Sigmoid colon (tissue), 4 donors: Measurements from ENCODE around the gene MYO19.

Experiments
- EP300 ChIP-seq, 4 donors: sonication (generic); formaldehyde crosslinking; IDR thresholded peaks; one replicate each; pipeline ENCODE4 v1.6.1; 2017; ENCODE audit warnings: antibody characterized with exemption in 4 of 4
- POLR2A ChIP-seq, 2 donors: fragments of 450-650 bp; IDR thresholded peaks; one replicate each; pipeline ENCODE4 v1.6.1; 2016; ENCODE audit warnings: antibody characterized with exemption in 2 of 2, mild to moderate bottlenecking in 2 of 2, moderate library complexity in 2 of 2
- POLR2AphosphoS5 ChIP-seq, 4 donors: sonication (generic); formaldehyde crosslinking; IDR thresholded peaks; one replicate each; pipeline ENCODE4 v1.6.1; 2017; ENCODE audit warnings: antibody characterized with exemption in 4 of 4
- TF ChIP-seq, protein P1 (sequence below), 4 experiments: fragments of 450-650 bp in 3 of 4; fragments of 200-600 bp in 1 of 4; IDR thresholded peaks; one replicate each; pipeline ENCODE4 v1.5.1; 2016 to 2019; ENCODE audit warnings: antibody characterized with exemption in 4 of 4, mild to moderate bottlenecking in 3 of 4, moderate library complexity in 2 of 4

DNA sequence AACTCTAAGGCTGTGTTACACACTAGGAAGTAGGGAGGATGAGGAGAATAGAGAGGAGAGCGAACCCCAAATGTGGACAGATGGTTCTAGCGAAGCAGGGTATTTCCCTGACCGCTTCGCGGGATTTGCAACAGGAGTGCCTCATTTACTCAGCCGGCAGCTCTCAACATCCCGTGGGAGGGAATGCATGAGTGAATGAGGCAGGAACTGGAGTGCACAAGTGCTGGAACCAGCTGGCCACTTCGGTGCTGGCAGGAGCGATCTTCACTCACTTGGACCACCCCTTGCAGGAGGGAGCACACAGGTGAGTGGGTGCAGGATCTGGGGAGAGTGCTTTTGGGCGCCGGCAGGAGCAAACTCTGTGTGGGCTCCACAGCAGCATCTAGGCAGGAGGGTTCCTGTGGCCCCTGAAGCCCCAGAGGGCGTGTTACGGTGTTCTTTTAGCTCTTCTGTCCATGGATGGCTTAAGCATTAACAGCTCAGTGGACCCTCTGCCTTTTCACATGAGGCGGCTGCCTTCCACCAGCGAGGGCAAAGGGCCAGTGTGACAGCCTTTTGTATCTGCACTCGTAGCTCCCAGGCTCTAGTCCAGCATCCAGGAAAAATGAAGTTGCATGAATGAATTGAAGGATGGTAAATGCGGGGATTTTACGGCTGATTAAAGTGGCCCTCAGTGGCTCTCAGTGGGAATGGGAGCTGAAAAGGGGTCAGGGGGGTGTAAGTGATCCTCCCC lies 65.6 kb downstream of the MYO19 start:
- TF ChIP-seq POLR2A (IDR thresholded peaks at IDR 0.05), result no peak
- TF ChIP-seq, protein P1, sequence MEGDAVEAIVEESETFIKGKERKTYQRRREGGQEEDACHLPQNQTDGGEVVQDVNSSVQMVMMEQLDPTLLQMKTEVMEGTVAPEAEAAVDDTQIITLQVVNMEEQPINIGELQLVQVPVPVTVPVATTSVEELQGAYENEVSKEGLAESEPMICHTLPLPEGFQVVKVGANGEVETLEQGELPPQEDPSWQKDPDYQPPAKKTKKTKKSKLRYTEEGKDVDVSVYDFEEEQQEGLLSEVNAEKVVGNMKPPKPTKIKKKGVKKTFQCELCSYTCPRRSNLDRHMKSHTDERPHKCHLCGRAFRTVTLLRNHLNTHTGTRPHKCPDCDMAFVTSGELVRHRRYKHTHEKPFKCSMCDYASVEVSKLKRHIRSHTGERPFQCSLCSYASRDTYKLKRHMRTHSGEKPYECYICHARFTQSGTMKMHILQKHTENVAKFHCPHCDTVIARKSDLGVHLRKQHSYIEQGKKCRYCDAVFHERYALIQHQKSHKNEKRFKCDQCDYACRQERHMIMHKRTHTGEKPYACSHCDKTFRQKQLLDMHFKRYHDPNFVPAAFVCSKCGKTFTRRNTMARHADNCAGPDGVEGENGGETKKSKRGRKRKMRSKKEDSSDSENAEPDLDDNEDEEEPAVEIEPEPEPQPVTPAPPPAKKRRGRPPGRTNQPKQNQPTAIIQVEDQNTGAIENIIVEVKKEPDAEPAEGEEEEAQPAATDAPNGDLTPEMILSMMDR (IDR thresholded peaks at IDR 0.05), result no peak
- no peak for TF ChIP-seq POLR2AphosphoS5 (IDR thresholded peaks at IDR 0.05)
- no peak for TF ChIP-seq EP300 (IDR thresholded peaks at IDR 0.05)
